GM18909 (cell line): ENCODE data around the gene HARS2.
A peak's percentile ranks its signal among the peaks of the same experiment; 100 is the strongest.
"Not testable (repeated sequence)": the region's sequence is repeated elsewhere in the genome, so short reads cannot be mapped to it uniquely, and the experiment has no call there.

ENCODE experiments used
- ATAC-seq: cut with Tn5 transposase; IDR thresholded peaks from one replicate; pipeline ENCODE4 v1.9.1; 2021; ENCODE audit warnings: mild to moderate bottlenecking; ENCODE audit not compliant: unreplicated experiment, poor library complexity

Gene HARS2

DNA sequence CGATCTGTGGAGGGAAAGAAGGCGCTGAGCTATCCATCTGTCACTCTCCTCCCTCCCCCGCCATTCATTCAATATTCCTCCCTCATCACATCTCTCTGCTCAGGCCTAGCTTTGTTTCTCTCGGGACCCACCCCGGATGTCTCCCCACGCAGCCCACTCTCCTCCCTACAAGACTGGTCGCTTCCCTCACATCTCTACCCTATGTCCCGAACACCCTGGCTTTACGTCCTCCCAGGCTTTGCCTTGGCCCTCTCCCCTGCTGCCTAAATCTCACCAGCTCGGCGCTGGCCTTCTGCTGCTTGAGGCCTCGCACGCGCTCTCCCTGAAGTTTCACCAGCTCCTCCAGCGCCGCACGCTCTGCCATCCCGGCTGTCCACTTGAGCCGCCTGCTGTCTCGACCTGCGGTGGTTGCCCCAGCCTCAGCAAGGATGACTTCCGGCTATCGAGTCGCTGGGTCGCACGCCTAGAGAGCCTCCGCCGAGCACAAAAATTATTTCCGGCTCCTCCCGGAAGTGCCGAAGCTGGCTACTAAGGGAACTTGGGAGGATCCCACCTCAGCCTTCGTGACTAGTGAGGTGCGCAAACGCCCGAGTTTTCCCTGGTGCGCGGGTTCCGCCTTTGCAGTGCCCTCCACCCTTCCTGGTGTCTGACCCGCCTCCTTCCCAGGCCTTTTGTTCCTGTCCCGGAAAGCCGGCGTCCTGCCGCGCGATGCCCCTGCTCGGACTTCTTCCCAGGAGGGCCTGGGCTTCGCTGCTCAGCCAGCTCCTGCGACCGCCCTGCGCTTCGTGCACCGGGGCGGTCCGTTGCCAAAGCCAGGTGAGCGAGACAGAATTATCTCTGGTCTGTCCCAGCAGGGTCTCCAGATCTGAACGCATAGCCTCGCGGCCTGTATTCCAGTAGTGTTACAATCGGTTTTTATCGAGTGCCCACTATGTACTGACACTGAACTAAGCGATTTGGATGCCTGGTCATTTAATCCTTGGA lies at the start of gene HARS2, which contains the start of gene HARS1:
TSS of gene HARS2 (plus strand) at position 515 of the 984 bp plus-strand sequence. CDS start at position 709, 194 bp downstream.
TSS of gene HARS1 (minus strand) at position 430 of the 984 bp plus-strand sequence. CDS start at position 364, 66 bp downstream.
- peak; percentile 99 for ATAC-seq

DNA sequence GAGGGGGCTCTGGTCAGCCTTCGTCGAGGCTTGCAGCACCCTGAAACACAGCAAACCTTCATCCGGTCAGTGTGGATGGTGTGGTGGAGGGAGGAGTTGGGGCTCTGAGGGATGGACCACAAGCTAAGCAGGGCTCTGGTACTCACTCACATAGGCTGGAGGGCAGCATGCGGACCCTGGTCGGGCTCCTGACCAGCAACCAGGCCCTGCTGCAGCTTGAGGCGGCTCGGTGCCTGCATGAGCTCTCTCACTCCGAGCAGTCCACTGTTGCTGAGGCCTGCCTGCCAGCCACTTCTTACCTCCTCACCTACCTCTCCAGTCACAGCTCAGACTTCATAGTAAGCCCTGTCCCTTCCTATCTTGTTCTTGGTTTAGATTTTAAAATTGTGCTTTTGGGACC lies 49.5 kb upstream of the HARS2 start:
- no peak for ATAC-seq

DNA sequence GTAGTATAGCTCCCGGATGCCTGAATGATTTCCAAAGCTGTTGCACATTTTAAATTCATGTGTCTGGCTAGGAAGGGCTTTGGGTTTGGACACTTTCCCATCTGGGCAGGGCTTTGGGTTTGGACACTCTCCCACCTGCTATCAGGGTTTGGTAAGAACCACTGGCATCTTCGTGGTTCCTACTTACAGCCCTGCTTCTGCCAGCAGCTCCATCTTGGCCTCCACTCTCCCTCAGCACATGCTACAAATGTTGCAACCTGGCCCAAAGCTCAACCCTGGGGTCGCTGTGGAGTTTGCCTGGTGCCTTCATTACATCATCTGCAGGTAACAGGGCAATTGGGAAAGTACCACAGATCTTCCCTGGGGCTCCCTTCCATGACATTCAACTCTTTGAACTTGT lies 48.5 kb upstream of the HARS2 start:
- ATAC-seq, result no peak

- no peak for ATAC-seq
Observed at GRCh38 chr5:140647042-140647419, 44.2 kb upstream of the HARS2 start.

GRCh38 chr5:140658870-140659269 lies 32.4 kb upstream of the HARS2 start:
- no peak for ATAC-seq

- ATAC-seq, result not testable (repeated sequence)
Observed at GRCh38 chr5:140660371-140660770, 30.9 kb upstream of the HARS2 start.

GRCh38 chr5:140664030-140664358 lies 27.3 kb upstream of the HARS2 start:
- no peak for ATAC-seq

DNA sequence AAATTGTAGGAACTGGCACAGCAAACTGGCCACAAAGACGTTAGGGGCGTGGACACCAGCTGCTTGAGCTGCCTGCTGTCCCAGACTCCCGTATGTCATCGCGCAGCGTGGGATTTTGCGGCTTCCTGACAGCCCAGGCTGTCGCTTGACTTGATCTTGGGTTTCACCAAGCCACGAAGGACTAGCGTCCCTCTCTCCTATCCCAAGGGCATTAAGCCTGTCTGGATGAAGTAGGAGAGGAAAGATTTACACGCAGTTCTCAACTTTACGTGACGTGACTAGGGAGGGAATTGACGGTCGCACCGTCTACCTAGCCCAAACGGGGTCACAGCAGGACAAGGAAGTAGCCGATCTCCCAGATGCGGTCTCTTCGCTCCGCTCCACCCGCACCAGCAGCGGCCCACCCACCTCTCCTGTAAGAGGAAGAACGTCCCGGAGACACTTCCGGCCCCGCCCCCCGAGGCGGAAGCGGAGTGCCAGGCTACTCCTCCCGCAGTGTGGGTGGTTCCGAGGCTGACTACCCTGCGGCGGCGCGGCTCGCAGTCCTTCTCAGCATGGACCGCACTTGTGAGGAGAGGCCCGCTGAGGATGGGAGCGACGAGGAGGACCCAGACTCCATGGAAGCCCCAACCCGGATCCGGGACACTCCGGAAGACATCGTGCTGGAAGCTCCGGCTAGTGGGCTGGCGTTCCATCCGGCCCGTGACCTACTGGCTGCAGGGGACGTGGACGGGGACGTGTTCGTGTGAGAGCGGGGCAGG lies 26.7 kb upstream of the HARS2 start, which contains the start of gene WDR55:
TSS of gene WDR55 (plus strand) at position 546 of the 761 bp plus-strand sequence. CDS start at position 555, 9 bp downstream.
- ATAC-seq, result peak; percentile 98

DNA sequence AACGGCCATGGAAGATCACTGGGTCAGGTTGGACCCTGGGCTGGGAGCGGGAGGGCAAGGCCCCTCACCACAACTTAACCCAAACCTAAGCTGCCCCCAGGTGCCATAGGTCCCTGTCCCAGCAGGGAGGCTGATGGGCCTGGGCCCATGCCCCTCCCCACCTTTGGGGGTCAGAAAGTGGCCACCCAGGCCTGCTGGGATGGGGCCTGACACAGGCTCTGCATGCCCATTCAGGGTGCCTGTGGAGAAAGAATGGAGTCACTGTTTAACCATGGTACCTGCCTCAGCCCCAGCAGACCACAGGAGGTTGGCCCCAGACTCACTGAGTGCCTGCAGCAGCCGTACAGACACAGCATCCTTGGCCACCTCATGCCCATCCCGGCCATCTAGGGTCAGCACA lies 20.2 kb upstream of the HARS2 start:
- ATAC-seq, result not testable (repeated sequence)

- ATAC-seq, result no peak
Observed at GRCh38 chr5:140671472-140672125, 19.7 kb upstream of the HARS2 start.

GRCh38 chr5:140672455-140673186 lies 18.6 kb upstream of the HARS2 start:
- ATAC-seq, result no peak

DNA sequence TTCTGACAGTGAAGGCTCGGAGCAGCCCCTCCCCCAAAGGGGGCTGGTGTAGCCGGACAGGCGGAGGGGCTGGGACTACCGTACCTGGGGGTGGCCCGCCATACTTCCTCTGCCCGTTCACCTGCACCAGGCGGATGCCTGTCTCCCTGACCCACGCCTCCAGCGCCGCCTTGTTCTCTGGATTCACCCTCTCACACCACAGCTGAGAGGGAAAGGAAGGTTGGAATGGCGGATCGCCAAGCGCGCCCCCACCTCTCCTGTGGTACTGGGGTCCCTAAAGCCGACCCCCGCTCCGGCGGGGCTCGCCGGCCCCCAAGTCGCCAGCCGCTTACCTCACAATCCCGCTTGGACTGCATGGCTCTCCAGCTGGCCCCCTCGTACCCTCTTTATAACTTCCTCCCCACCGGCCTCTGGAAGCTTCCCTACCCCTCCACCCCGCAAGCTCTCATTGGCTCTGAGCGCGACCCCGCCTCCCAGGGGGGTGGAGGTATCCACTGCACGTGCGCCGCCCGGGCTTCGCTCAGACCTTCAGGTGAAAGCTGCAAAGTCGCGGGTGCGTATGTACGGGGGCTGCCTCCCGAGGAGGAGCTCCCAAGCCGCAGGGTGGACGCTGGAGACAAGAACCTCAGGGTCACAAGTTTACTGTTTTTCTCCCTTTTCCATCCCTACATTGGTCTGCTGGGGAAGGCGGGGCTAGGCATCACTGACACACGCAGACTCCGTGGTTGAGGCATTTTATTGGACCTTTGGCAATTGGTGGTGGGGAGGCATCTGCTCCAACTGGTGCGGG lies 17.9 kb upstream of the HARS2 start, which contains the start of gene DND1:
TSS of gene DND1 (minus strand) at position 390 of the 790 bp plus-strand sequence. CDS start at position 356, 34 bp downstream.
- no peak for ATAC-seq

DNA sequence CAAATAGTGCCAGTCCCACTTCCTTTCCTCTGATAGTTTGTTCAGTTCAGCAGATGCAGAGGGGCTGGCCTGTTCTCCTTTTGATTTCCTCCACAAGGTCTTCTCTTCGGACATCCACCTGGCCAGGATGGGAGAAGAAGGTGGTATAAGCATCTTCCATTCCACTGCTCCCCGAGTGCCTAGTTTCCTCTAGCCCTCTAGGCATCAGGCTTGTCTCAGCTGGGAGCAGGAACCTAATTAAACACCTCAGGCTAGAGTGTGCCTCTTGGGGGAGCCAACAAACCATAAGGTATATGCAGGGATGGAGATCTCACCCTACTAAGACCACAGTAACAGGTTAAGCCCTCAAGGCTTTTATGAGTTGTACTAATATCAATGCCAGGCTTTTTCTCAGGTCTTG lies 17.0 kb upstream of the HARS2 start:
- no peak for ATAC-seq

- ATAC-seq, result no peak
Observed at GRCh38 chr5:140674629-140675028, 16.6 kb upstream of the HARS2 start.

- no peak for ATAC-seq
Observed at GRCh38 chr5:140677947-140678346, 13.3 kb upstream of the HARS2 start.

GRCh38 chr5:140678993-140679392 lies 12.3 kb upstream of the HARS2 start:
- ATAC-seq, result no peak

- no peak for ATAC-seq
Observed at GRCh38 chr5:140690376-140690932, 801 bp upstream of the HARS2 start.

DNA sequence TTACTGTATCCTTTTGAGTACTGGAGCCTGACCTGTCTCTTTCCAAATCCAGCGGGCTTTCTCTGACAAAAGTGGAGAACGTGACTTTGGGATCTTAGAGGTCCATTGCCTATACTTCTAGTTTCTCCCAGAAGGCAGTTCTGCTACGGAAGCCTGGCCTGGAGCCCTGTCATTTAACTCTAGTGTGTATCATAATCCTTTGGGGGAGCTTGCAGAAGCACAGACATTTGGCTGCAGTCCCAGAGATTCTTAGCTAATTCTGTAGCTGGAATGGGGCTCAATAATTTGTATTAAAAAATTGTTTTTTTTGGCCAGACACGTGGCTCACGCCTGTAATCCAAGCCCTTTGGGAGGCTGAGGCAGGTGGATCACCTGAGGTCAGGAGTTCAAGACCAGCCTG lies 3.0 kb downstream of the HARS2 start:
- ATAC-seq, result no peak
